ENCODE results near the gene KCNQ1.

KCNQ1 gene

GRCh38 chr11:2739531-2740274, 294.9 kb downstream of the KCNQ1 start:
- no peak overlapping the region for H3K4me3 ChIP-seq (ENCODE audit: insufficient read depth, low read depth, low read length, poor library complexity, severe bottlenecking)
- H3K27me3 ChIP-seq (replicated peaks; ENCODE audit: control insufficient read depth, insufficient read depth, low read length, poor library complexity, severe bottlenecking) = no peaks in the 10 kb centered on the region
- DNase-seq = no peak
- H3K36me3 ChIP-seq (ENCODE audit: control insufficient read depth, insufficient read depth, low read length) = no peaks in the 10 kb centered on the region
- H3K27ac ChIP-seq (ENCODE audit: insufficient read depth, low read length, poor library complexity, severe bottlenecking) = no peak overlapping the region
- H3K4me1 ChIP-seq (ENCODE audit: control insufficient read depth, insufficient read depth, low read length, poor library complexity, severe bottlenecking) = no peaks in the 10 kb centered on the region
- H3K9me3 ChIP-seq (ENCODE audit: control insufficient read depth, low read length) = no peaks in the 10 kb centered on the region

GRCh38 chr11:2740275-2740940, 295.6 kb downstream of the KCNQ1 start:
- Histone ChIP-seq H3K4me1 (ENCODE audit: control insufficient read depth, insufficient read depth, low read length, poor library complexity, severe bottlenecking) (no peaks in the 10 kb centered on the region), H3K36me3 (ENCODE audit: control insufficient read depth, insufficient read depth, low read length) (no peaks in the 10 kb centered on the region), H3K4me3 (ENCODE audit: insufficient read depth, low read depth, low read length, poor library complexity, severe bottlenecking) (no peak overlapping the region), H3K27ac (ENCODE audit: insufficient read depth, low read length, poor library complexity, severe bottlenecking) (no peak overlapping the region), H3K27me3 (replicated peaks; ENCODE audit: control insufficient read depth, insufficient read depth, low read length, poor library complexity, severe bottlenecking) (no peaks in the 10 kb centered on the region), H3K9me3 (ENCODE audit: control insufficient read depth, low read length) (no peaks in the 10 kb centered on the region)
- no peak for DNase-seq

- Histone ChIP-seq H3K36me3 (ENCODE audit: control insufficient read depth, insufficient read depth, low read length) (no peaks in the 10 kb centered on the region), H3K27me3 (replicated peaks; ENCODE audit: control insufficient read depth, insufficient read depth, low read length, poor library complexity, severe bottlenecking) (no peaks in the 10 kb centered on the region), H3K4me3 (ENCODE audit: insufficient read depth, low read depth, low read length, poor library complexity, severe bottlenecking) (no peak overlapping the region), H3K9me3 (ENCODE audit: control insufficient read depth, low read length) (no peaks in the 10 kb centered on the region), H3K4me1 (ENCODE audit: control insufficient read depth, insufficient read depth, low read length, poor library complexity, severe bottlenecking) (no peaks in the 10 kb centered on the region), H3K27ac (ENCODE audit: insufficient read depth, low read length, poor library complexity, severe bottlenecking) (no peak overlapping the region)
- no peak for DNase-seq
Observed at GRCh38 chr11:2741006-2741376, 296.2 kb downstream of the KCNQ1 start.

GRCh38 chr11:2741377-2742131, 296.7 kb downstream of the KCNQ1 start:
- H3K9me3 ChIP-seq (ENCODE audit: control insufficient read depth, low read length) = no peaks in the 10 kb centered on the region
- no peaks in the 10 kb centered on the region for H3K4me1 ChIP-seq (ENCODE audit: control insufficient read depth, insufficient read depth, low read length, poor library complexity, severe bottlenecking)
- no peak for DNase-seq
- no peaks in the 10 kb centered on the region for H3K27me3 ChIP-seq (replicated peaks; ENCODE audit: control insufficient read depth, insufficient read depth, low read length, poor library complexity, severe bottlenecking)
- no peaks in the 10 kb centered on the region for H3K36me3 ChIP-seq (ENCODE audit: control insufficient read depth, insufficient read depth, low read length)
- H3K27ac ChIP-seq (ENCODE audit: insufficient read depth, low read length, poor library complexity, severe bottlenecking) = no peak overlapping the region
- no peak overlapping the region for H3K4me3 ChIP-seq (ENCODE audit: insufficient read depth, low read depth, low read length, poor library complexity, severe bottlenecking)

GRCh38 chr11:2742201-2742600, 297.4 kb downstream of the KCNQ1 start:
- Histone ChIP-seq H3K9me3 (ENCODE audit: control insufficient read depth, low read length) (no peaks in the 10 kb centered on the region), H3K4me1 (ENCODE audit: control insufficient read depth, insufficient read depth, low read length, poor library complexity, severe bottlenecking) (no peaks in the 10 kb centered on the region), H3K36me3 (ENCODE audit: control insufficient read depth, insufficient read depth, low read length) (no peaks in the 10 kb centered on the region), H3K27ac (ENCODE audit: insufficient read depth, low read length, poor library complexity, severe bottlenecking) (no peak overlapping the region), H3K4me3 (ENCODE audit: insufficient read depth, low read depth, low read length, poor library complexity, severe bottlenecking) (no peak overlapping the region), H3K27me3 (replicated peaks; ENCODE audit: control insufficient read depth, insufficient read depth, low read length, poor library complexity, severe bottlenecking) (no peaks in the 10 kb centered on the region)
- no peak for DNase-seq

GRCh38 chr11:2742611-2743426, 298.0 kb downstream of the KCNQ1 start:
- Histone ChIP-seq H3K4me1 (ENCODE audit: control insufficient read depth, insufficient read depth, low read length, poor library complexity, severe bottlenecking) (no peaks in the 10 kb centered on the region), H3K4me3 (ENCODE audit: insufficient read depth, low read depth, low read length, poor library complexity, severe bottlenecking) (no peak overlapping the region), H3K9me3 (ENCODE audit: control insufficient read depth, low read length) (no peaks in the 10 kb centered on the region), H3K36me3 (ENCODE audit: control insufficient read depth, insufficient read depth, low read length) (no peaks in the 10 kb centered on the region), H3K27ac (ENCODE audit: insufficient read depth, low read length, poor library complexity, severe bottlenecking) (no peak overlapping the region), H3K27me3 (replicated peaks; ENCODE audit: control insufficient read depth, insufficient read depth, low read length, poor library complexity, severe bottlenecking) (no peaks in the 10 kb centered on the region)
- DNase-seq = no peak

- no peak for DNase-seq
- no peaks in the 10 kb centered on the region for H3K4me1 ChIP-seq (ENCODE audit: control insufficient read depth, insufficient read depth, low read length, poor library complexity, severe bottlenecking)
- no peaks in the 10 kb centered on the region for H3K36me3 ChIP-seq (ENCODE audit: control insufficient read depth, insufficient read depth, low read length)
- H3K27me3 ChIP-seq (replicated peaks; ENCODE audit: control insufficient read depth, insufficient read depth, low read length, poor library complexity, severe bottlenecking) = no peaks in the 10 kb centered on the region
- no peaks in the 10 kb centered on the region for H3K9me3 ChIP-seq (ENCODE audit: control insufficient read depth, low read length)
- H3K27ac ChIP-seq (ENCODE audit: insufficient read depth, low read length, poor library complexity, severe bottlenecking) = no peak overlapping the region
- H3K4me3 ChIP-seq (ENCODE audit: insufficient read depth, low read depth, low read length, poor library complexity, severe bottlenecking) = no peak overlapping the region
Observed at GRCh38 chr11:2743427-2744110, 298.8 kb downstream of the KCNQ1 start.

- H3K27ac ChIP-seq (ENCODE audit: insufficient read depth, low read length, poor library complexity, severe bottlenecking) = no peak overlapping the region
- no peak overlapping the region for H3K4me3 ChIP-seq (ENCODE audit: insufficient read depth, low read depth, low read length, poor library complexity, severe bottlenecking)
- no peak for DNase-seq
- H3K9me3 ChIP-seq (ENCODE audit: control insufficient read depth, low read length) = no peaks in the 10 kb centered on the region
- no peaks in the 10 kb centered on the region for H3K27me3 ChIP-seq (replicated peaks; ENCODE audit: control insufficient read depth, insufficient read depth, low read length, poor library complexity, severe bottlenecking)
- no peaks in the 10 kb centered on the region for H3K36me3 ChIP-seq (ENCODE audit: control insufficient read depth, insufficient read depth, low read length)
- no peaks in the 10 kb centered on the region for H3K4me1 ChIP-seq (ENCODE audit: control insufficient read depth, insufficient read depth, low read length, poor library complexity, severe bottlenecking)
Observed at GRCh38 chr11:2744166-2744565, 299.4 kb downstream of the KCNQ1 start.

- Histone ChIP-seq H3K4me1 (ENCODE audit: control insufficient read depth, insufficient read depth, low read length, poor library complexity, severe bottlenecking) (no peaks in the 10 kb centered on the region), H3K27ac (ENCODE audit: insufficient read depth, low read length, poor library complexity, severe bottlenecking) (no peak overlapping the region), H3K9me3 (ENCODE audit: control insufficient read depth, low read length) (no peaks in the 10 kb centered on the region), H3K4me3 (ENCODE audit: insufficient read depth, low read depth, low read length, poor library complexity, severe bottlenecking) (no peak overlapping the region), H3K27me3 (replicated peaks; ENCODE audit: control insufficient read depth, insufficient read depth, low read length, poor library complexity, severe bottlenecking) (no peaks in the 10 kb centered on the region), H3K36me3 (ENCODE audit: control insufficient read depth, insufficient read depth, low read length) (no peaks in the 10 kb centered on the region)
- no peak for DNase-seq
Observed at GRCh38 chr11:2745511-2745910, 300.7 kb downstream of the KCNQ1 start.
